Fibroblast of gingiva (primary cell): ENCODE data around the gene NAIF1.
A peak's percentile ranks its signal among the peaks of the same experiment; 100 is the strongest.
"Not testable (repeated sequence)": the region's sequence is repeated elsewhere in the genome, so short reads cannot be mapped to it uniquely, and the experiment has no call there.

Experiments used
- DNase-seq: peaks from one replicate; pipeline ENCODE4 v3.0.0-alpha.2; 2011; ENCODE audit warnings: low read depth

NAIF1 gene

GRCh38 chr9:128059365-128059983, 7.6 kb downstream of the NAIF1 start:
- peak; percentile 87 for DNase-seq

GRCh38 chr9:128057724-128058409, 9.3 kb downstream of the NAIF1 start:
- no peak for DNase-seq

DNA sequence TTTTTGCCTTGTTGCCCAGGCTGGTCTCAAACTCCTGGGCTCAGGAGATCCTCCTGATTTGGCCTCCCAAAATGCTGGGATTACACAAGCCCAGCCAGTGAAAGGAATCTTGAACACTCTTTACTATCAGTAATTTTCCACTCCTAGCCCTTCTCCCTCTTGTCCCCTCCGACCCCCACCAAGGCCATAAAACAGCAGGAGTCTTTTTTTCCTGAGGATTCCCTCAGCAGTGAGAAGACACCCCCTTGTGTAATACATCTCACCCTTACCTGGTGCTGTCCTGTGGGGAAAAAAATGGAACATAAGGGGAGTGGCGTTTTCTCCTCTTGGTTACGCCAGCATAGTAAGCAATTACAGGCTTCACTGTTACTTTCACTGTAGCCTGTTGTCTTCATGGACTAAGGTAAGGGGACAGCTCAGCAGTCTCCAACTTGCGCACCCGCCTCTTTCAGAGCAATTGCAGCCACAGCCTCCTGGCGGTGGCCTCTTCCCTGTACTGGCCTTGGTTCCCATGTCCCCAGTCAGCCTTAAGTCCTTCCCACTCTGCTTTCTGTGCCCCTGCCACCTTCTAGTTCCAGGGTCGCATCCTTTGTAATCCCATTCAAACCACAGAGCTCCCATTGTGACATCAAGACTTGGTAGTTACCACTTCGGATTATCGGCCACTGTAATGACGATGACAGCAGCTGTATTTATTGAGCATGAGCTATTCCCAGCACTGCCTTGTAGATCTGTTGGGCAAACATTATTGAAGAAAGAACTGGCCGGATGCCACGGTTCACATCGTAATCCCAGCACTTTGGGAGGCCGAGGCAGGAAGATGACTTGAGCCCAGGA, 10.0 kb downstream of the NAIF1 start:
- no peak for DNase-seq

- no peak for DNase-seq
Observed at GRCh38 chr9:128056086-128056485, 11.0 kb downstream of the NAIF1 start.

- peak; percentile 66 for DNase-seq
Observed at GRCh38 chr9:128055344-128056040, 11.6 kb downstream of the NAIF1 start.

DNA sequence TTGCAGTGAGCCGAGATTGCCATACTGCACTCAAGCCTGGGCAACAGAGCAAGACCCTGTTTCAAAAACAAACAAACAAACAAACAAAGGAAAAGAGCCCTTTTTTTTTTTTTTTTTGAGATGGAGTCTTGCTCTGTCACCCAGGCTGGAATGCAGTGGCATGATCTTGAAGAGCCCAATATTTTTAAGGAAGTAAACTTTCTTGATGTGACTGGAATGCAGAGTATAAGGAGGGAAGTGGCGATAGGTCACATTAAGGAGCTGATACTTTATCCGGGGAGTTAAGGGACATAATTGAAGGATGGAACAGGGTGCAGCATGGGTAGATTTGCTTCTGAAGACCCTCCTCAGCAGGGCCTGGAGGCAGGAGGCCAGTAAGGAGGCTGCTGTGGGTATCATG, 13.0 kb downstream of the NAIF1 start:
- no peak for DNase-seq

- DNase-seq: no peak
Observed at GRCh38 chr9:128053560-128053959, 13.6 kb downstream of the NAIF1 start.

DNA sequence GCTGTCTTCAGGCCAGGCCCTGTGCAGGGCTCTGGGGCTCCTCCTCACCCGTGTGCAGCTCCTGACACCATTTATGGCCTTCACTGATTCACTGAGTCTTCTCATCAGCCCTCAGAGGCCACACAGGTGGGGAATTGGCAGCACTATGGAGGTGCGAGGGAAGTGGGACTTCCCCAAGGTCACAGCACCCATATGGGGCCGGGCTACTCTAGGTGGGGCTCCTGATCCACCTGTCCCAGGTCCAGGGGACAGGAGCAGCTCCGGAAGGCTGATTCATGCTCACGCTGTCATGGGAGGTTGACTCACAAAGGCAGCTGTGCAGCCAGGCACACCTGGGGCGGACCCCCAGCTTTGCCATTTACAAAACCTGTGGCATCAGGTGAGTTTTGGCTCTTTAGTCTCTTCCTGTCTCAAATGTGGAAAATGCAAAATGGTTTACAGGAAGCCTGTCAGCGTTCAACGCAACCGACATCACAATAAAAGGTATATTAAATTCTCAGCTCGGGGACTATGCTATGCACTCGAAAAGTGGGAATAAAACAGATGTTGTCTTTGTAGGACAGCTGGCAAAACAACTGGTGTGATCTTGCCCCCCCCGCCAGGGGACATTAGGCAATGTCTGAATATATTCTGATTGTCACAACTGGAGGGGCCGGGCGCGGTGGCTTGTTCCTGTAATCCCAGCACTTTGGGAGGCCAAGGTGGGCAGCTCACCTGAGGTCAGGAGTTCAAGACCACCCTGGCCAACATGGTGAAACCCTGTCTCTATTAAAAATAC, 15.0 kb downstream of the NAIF1 start:
- DNase-seq: no peak

DNA sequence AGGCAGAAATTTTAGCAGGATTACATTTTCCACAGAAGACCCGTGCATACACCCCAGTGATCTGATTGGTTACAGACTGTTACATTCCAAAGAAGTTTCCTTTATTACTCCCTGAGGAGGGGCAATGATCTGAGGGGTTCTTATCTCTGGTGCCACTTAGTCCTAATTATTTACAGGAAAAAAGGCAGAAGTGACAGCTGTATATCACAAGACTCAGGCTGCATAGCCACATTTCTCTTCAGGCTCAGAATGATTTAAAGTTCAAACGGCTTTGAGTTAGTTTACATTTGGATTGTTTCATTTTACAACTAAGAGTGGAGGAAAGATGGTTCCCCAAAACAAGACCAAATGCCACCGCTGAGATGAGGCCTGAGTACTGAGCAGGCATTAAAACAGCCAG, 17.3 kb downstream of the NAIF1 start:
- DNase-seq: no peak

GRCh38 chr9:128048663-128049062, 18.5 kb downstream of the NAIF1 start:
- DNase-seq: no peak

GRCh38 chr9:128047231-128047630, 19.9 kb downstream of the NAIF1 start:
- DNase-seq: no peak

- no peak for DNase-seq
Observed at GRCh38 chr9:128045831-128046230, 21.3 kb downstream of the NAIF1 start.

- DNase-seq: not testable (repeated sequence)
Observed at GRCh38 chr9:128045409-128045808, 21.7 kb downstream of the NAIF1 start.

GRCh38 chr9:128043467-128043868, 23.7 kb downstream of the NAIF1 start:
- no peak for DNase-seq

DNA sequence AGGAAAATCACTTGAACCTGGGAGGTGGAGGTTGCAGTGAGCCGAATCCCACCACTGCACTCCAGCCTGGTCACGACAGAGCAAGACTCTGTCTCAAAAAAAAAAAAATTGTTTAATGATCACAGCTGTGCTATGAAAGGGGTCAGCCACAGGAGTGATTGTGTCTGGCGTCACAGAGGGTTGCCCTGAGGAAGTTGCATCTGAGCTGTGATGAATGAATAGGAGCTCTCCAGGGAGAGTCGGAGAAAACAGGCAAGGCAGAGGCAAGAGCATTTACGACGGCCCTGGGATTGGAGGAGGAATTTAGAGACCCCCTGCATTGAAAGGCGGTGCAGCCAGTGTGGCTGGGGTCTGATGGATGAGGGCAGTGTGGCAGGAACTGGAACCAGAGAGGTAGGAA, 25.1 kb downstream of the NAIF1 start:
- DNase-seq: no peak

- not testable (repeated sequence) for DNase-seq
Observed at GRCh38 chr9:128040783-128041182, 26.3 kb downstream of the NAIF1 start.

GRCh38 chr9:128036522-128036921, 30.6 kb downstream of the NAIF1 start:
- DNase-seq: not testable (repeated sequence)

GRCh38 chr9:128034821-128035652, 32.1 kb downstream of the NAIF1 start:
- peak; percentile 69 for DNase-seq

DNA sequence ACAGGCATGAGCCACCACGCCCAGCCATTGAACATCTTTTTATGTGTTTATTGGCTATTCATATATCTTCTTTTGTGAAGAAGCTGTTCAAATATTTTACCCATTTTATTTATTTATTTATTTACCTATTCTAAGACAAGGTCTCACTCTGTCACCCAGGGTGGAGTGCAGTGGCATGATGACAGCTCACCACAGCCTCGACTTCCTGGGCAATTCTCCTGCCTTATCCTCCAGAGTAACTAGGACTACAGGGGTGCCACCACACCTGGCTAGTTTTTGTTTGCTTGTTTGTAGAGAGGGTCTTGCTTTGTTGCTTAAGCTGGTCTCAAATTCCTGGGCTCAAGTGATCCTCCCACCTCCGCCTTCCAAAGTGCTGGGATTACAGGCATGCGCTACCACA, 33.5 kb downstream of the NAIF1 start:
- no peak for DNase-seq

GRCh38 chr9:128027705-128028104, 39.4 kb downstream of the NAIF1 start:
- no peak for DNase-seq
